Body of pancreas (tissue), 4 donors: ENCODE results near the gene TBC1D22B. TPM values are rescaled to one million over a fixed set of nuclear protein-coding genes. Genes with fewer than 3 reads are reported as not detected.

Experiments
- ATAC-seq: fragments of 150-250 bp; one replicate; pipeline ENCODE4 v1.9.1; 2016
- DNase-seq, 4 donors: peaks; one replicate each; pipeline ENCODE4 v3.0.0-alpha.2; 2019
- H3K27ac ChIP-seq, 4 donors: fragments of 200-600 bp; sonication (generic); 1 replicate in 3 of 4; 2 replicates in 1 of 4; pipeline versions ENCODE4 v1.5.1 to v1.6.1; 2016 to 2019; ENCODE audit warnings: mild to moderate bottlenecking in 1 of 4, mixed read lengths in 1 of 4, moderate library complexity in 1 of 4
- H3K27me3 ChIP-seq, 2 donors: fragments of 200-600 bp; sonication (generic); one replicate each; pipeline ENCODE4 v1.6.0; 2016; ENCODE audit warnings: mild to moderate bottlenecking in 1 of 2
- H3K36me3 ChIP-seq, 2 donors: fragments of 200-600 bp; sonication (generic); replicated peaks in 1 of 2; 2 replicates each; pipeline ENCODE4 v1.5.1; 2016; ENCODE audit warnings: low read depth in 2 of 2; ENCODE audit not compliant: insufficient read depth in 1 of 2
- H3K4me1 ChIP-seq: fragments of 200-600 bp; sonication (generic); one replicate; pipeline ENCODE4 v1.6.0; 2016
- H3K4me3 ChIP-seq, 2 donors: fragments of 200-600 bp; sonication (generic); 1 replicate in 1 of 2; 2 replicates in 1 of 2; pipeline ENCODE4 v1.5.1; 2016 to 2019
- H3K9me3 ChIP-seq, 3 donors: fragments of 200-600 bp; sonication (generic); 1 replicate in 2 of 3; 2 replicates in 1 of 3; pipeline ENCODE4 v1.5.1; 2016
- POLR2A ChIP-seq, 3 donors: fragments of 450-650 bp; IDR thresholded peaks; one replicate each; pipeline ENCODE4 v1.6.1; 2016; ENCODE audit warnings: antibody characterized with exemption in 3 of 3, mild to moderate bottlenecking in 2 of 3
- WGBS, 2 donors: methylation state at CpG; one replicate each; pipeline ENCODE4 v1.1.5; 2017; 5-methylcytosine and 5-hydroxymethylcytosine counted together
- intact Hi-C: fragments of 100-400 bp; cut with DNase I; formaldehyde crosslinking; loops from one replicate; pipeline ENCODE4 v1.15.1; 2023
- total RNA-seq, 2 donors: library from RNA; depleted of rRNA; stranded (reverse); fragments of >200 nt; gene quantifications; one replicate each; pipeline ENCODE4 v1.1.0, GENCODE V29; 2016
- TF ChIP-seq, protein P1 (sequence below), 7 experiments: fragments of 450-650 bp in 4 of 7; fragments of 200-600 bp in 3 of 7; sonication (generic) in 3 of 7; IDR thresholded peaks; one replicate each; pipeline ENCODE4 v1.5.1; 2016 to 2019; ENCODE audit warnings: antibody characterized with exemption in 7 of 7

TBC1D22B gene
- total RNA-seq, 2 donors from 2014 or later: 8.0 to 8.2 TPM

DNA sequence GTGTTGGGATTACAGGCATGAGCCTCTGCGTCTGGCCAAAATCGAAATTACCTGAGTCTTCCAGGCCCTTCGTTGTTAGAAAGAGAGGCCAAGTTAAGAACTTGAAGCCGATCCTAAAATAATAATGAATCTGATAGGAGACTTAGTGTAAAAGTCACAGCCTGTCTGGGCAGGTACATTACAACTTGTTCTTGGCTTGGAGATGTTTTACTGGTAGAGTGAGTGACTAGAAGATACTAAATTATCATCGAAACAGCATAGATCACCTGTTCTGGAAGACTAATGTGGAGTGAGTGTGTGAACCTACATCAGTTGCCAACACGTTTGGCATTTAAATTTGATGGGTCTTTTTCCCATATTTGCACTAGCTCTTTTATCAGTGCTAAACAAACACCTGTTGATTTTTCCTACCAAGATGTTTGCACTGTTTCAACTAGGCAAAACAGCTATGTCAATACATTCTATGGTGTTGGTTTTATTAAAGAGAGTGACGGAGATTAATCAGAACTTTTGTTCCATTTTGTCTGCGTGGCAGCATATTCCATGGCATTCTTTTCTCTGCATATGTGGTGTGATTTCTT, 5.0 kb downstream of the TBC1D22B start:
- DNase-seq: peak in 1 of 4 donors; percentile 37
- no peaks in the 10 kb centered on the region for H3K9me3 ChIP-seq
- no peaks in the 10 kb centered on the region for H3K36me3 ChIP-seq
- peaks cover 46% of the 10 kb centered on the region for H3K4me1 ChIP-seq
- no peak for TF ChIP-seq POLR2A (IDR thresholded peaks at IDR 0.05)
- TF ChIP-seq, protein P1, sequence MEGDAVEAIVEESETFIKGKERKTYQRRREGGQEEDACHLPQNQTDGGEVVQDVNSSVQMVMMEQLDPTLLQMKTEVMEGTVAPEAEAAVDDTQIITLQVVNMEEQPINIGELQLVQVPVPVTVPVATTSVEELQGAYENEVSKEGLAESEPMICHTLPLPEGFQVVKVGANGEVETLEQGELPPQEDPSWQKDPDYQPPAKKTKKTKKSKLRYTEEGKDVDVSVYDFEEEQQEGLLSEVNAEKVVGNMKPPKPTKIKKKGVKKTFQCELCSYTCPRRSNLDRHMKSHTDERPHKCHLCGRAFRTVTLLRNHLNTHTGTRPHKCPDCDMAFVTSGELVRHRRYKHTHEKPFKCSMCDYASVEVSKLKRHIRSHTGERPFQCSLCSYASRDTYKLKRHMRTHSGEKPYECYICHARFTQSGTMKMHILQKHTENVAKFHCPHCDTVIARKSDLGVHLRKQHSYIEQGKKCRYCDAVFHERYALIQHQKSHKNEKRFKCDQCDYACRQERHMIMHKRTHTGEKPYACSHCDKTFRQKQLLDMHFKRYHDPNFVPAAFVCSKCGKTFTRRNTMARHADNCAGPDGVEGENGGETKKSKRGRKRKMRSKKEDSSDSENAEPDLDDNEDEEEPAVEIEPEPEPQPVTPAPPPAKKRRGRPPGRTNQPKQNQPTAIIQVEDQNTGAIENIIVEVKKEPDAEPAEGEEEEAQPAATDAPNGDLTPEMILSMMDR (IDR thresholded peaks at IDR 0.05): no peak
- H3K27me3 ChIP-seq: no peaks in the 10 kb centered on the region
- H3K4me3 ChIP-seq: no peak overlapping the region
- intact Hi-C loops: no loop called here
- 14 to 16% methylated on average over 8 of the region's 8 CpGs for WGBS, 2 donors
- H3K27ac ChIP-seq: peak overlapping the region; percentile 30 to 60 (median 41)
- peak; percentile 27 for ATAC-seq

- Histone ChIP-seq H3K27me3 (no peaks in the 10 kb centered on the region), H3K27ac (no peak overlapping the region), H3K36me3 (no peaks in the 10 kb centered on the region), H3K9me3 (no peaks in the 10 kb centered on the region), H3K4me1 (peaks cover 29% of the 10 kb centered on the region), H3K4me3 (no peak overlapping the region)
- TF ChIP-seq, protein P1 (IDR thresholded peaks at IDR 0.05): no peak
- TF ChIP-seq POLR2A (IDR thresholded peaks at IDR 0.05): no peak
- intact Hi-C loops: no loop called here
- no peak for ATAC-seq
- WGBS, 2 donors: 64 to 79% methylated on average over 2 of the region's 2 CpGs
- no peak for DNase-seq
These were observed 7.4 kb downstream of the TBC1D22B start for GRCh38 chr6:37265001-37265400.

- Histone ChIP-seq H3K9me3 (no peaks in the 10 kb centered on the region), H3K4me1 (peaks cover 29% of the 10 kb centered on the region), H3K4me3 (no peak overlapping the region), H3K36me3 (peaks cover 0 to 2% of the 10 kb centered on the region in 2 donors), H3K27me3 (no peaks in the 10 kb centered on the region), H3K27ac (no peak overlapping the region)
- ATAC-seq: no peak
- no peak for DNase-seq
- intact Hi-C loops: no loop called here
- 86 to 89% methylated on average over 3 of the region's 3 CpGs for WGBS, 2 donors
- TF ChIP-seq, protein P1 (IDR thresholded peaks at IDR 0.05): no peak
- TF ChIP-seq POLR2A (IDR thresholded peaks at IDR 0.05): no peak
These were observed 8.3 kb downstream of the TBC1D22B start for GRCh38 chr6:37265860-37266259.

- no peak for ATAC-seq
- DNase-seq: no peak
- no peaks in the 10 kb centered on the region for H3K27me3 ChIP-seq
- 69 to 75% methylated on average over 2 of the region's 2 CpGs for WGBS, 2 donors
- peaks cover 8% of the 10 kb centered on the region for H3K4me1 ChIP-seq
- peaks cover 0 to 2% of the 10 kb centered on the region in 2 donors for H3K36me3 ChIP-seq
- no peak overlapping the region for H3K27ac ChIP-seq
- TF ChIP-seq POLR2A (IDR thresholded peaks at IDR 0.05): no peak
- TF ChIP-seq, protein P1 (IDR thresholded peaks at IDR 0.05): no peak
- H3K9me3 ChIP-seq: no peaks in the 10 kb centered on the region
- intact Hi-C loops: no loop called here
- no peak overlapping the region for H3K4me3 ChIP-seq
These were observed 11.5 kb downstream of the TBC1D22B start for GRCh38 chr6:37269105-37269504.
